Measurements from ENCODE around the gene DSCAML1. TPM values are rescaled to one million over a fixed set of nuclear protein-coding genes. Genes with fewer than 3 reads are reported as not detected.
A peak's percentile ranks its signal among the peaks of the same experiment; 100 is the strongest.

The DSCAML1 gene
- total RNA-seq, 2 donors from 2014 or later, result 0.08 TPM; not detected in 1

GRCh38 chr11:117535201-117535849, 261.7 kb downstream of the DSCAML1 start:
- Mint-ChIP-seq H3K4me1 (ENCODE audit: low read depth in 2 of 2) (no peaks in the 10 kb centered on the region), H3K4me3 (no peak overlapping the region), H3K27me3 (peaks cover 10% of the 10 kb centered on the region in 2 donors), H3K9me3 (no peaks in the 10 kb centered on the region), H3K27ac (no peak overlapping the region), H3K36me3 (no peaks in the 10 kb centered on the region)
- no peak for DNase-seq (ENCODE audit: low spot score)
- peak in 1 of 2 donors; percentile 22 for ATAC-seq

- peaks cover 10 to 11% of the 10 kb centered on the region in 2 donors for H3K27me3 Mint-ChIP-seq
- ATAC-seq (no peak), DNase-seq (ENCODE audit: low spot score) (no peak)
- no peak overlapping the region for H3K27ac Mint-ChIP-seq
- H3K4me1 Mint-ChIP-seq (ENCODE audit: low read depth in 2 of 2), result peaks cover 0 to 3% of the 10 kb centered on the region in 2 donors
- no peaks in the 10 kb centered on the region for H3K36me3 Mint-ChIP-seq
- no peaks in the 10 kb centered on the region for H3K9me3 Mint-ChIP-seq
- no peak overlapping the region for H3K4me3 Mint-ChIP-seq
Measured at GRCh38 chr11:117532568-117532967, 264.4 kb downstream of the DSCAML1 start.

GRCh38 chr11:117529816-117530215, 267.2 kb downstream of the DSCAML1 start:
- H3K27me3 Mint-ChIP-seq, result peaks cover 0 to 6% of the 10 kb centered on the region in 2 donors
- no peaks in the 10 kb centered on the region for H3K9me3 Mint-ChIP-seq
- no peak overlapping the region for H3K27ac Mint-ChIP-seq
- ATAC-seq, result no peak
- no peaks in the 10 kb centered on the region for H3K36me3 Mint-ChIP-seq
- DNase-seq (ENCODE audit: low spot score), result no peak
- H3K4me3 Mint-ChIP-seq, result no peak overlapping the region
- H3K4me1 Mint-ChIP-seq (ENCODE audit: low read depth in 2 of 2), result peaks cover 0 to 3% of the 10 kb centered on the region in 2 donors

- Mint-ChIP-seq H3K9me3 (no peaks in the 10 kb centered on the region), H3K4me3 (no peak overlapping the region), H3K27ac (no peak overlapping the region), H3K36me3 (no peaks in the 10 kb centered on the region), H3K4me1 (ENCODE audit: low read depth in 2 of 2) (peaks cover 0 to 3% of the 10 kb centered on the region in 2 donors), H3K27me3 (peaks cover 0 to 6% of the 10 kb centered on the region in 2 donors)
- no peak for ATAC-seq
- DNase-seq (ENCODE audit: low spot score), result no peak
Measured at GRCh38 chr11:117528097-117528721, 268.8 kb downstream of the DSCAML1 start.

GRCh38 chr11:117527271-117527670, 269.7 kb downstream of the DSCAML1 start:
- Mint-ChIP-seq H3K27me3 (peaks cover 0 to 6% of the 10 kb centered on the region in 2 donors), H3K27ac (no peak overlapping the region), H3K4me3 (no peak overlapping the region), H3K4me1 (ENCODE audit: low read depth in 2 of 2) (peaks cover 0 to 3% of the 10 kb centered on the region in 2 donors), H3K36me3 (no peaks in the 10 kb centered on the region), H3K9me3 (no peaks in the 10 kb centered on the region)
- ATAC-seq (no peak), DNase-seq (ENCODE audit: low spot score) (no peak)

- H3K4me1 Mint-ChIP-seq (ENCODE audit: low read depth in 2 of 2), result peaks cover 0 to 3% of the 10 kb centered on the region in 2 donors
- H3K4me3 Mint-ChIP-seq, result no peak overlapping the region
- DNase-seq (ENCODE audit: low spot score) (no peak), ATAC-seq (no peak)
- H3K9me3 Mint-ChIP-seq, result no peaks in the 10 kb centered on the region
- peaks cover 0 to 6% of the 10 kb centered on the region in 2 donors for H3K27me3 Mint-ChIP-seq
- H3K36me3 Mint-ChIP-seq, result no peaks in the 10 kb centered on the region
- H3K27ac Mint-ChIP-seq, result no peak overlapping the region
Measured at GRCh38 chr11:117525866-117526542, 271.0 kb downstream of the DSCAML1 start.

GRCh38 chr11:117524468-117525183, 272.4 kb downstream of the DSCAML1 start:
- ATAC-seq (peak in 1 of 2 donors; percentile 25), DNase-seq (ENCODE audit: low spot score) (no peak)
- no peak overlapping the region for H3K27ac Mint-ChIP-seq
- H3K4me1 Mint-ChIP-seq (ENCODE audit: low read depth in 2 of 2), result no peaks in the 10 kb centered on the region
- no peaks in the 10 kb centered on the region for H3K36me3 Mint-ChIP-seq
- H3K9me3 Mint-ChIP-seq, result no peaks in the 10 kb centered on the region
- H3K27me3 Mint-ChIP-seq, result no peaks in the 10 kb centered on the region
- H3K4me3 Mint-ChIP-seq, result no peak overlapping the region

GRCh38 chr11:117523680-117524079, 273.3 kb downstream of the DSCAML1 start:
- Mint-ChIP-seq H3K36me3 (no peaks in the 10 kb centered on the region), H3K4me3 (no peak overlapping the region), H3K27me3 (no peaks in the 10 kb centered on the region), H3K27ac (no peak overlapping the region), H3K9me3 (no peaks in the 10 kb centered on the region), H3K4me1 (ENCODE audit: low read depth in 2 of 2) (no peaks in the 10 kb centered on the region)
- no peak for DNase-seq (ENCODE audit: low spot score)
- ATAC-seq, result no peak

GRCh38 chr11:117521974-117522373, 275.0 kb downstream of the DSCAML1 start:
- H3K9me3 Mint-ChIP-seq, result no peaks in the 10 kb centered on the region
- H3K36me3 Mint-ChIP-seq, result no peaks in the 10 kb centered on the region
- no peaks in the 10 kb centered on the region for H3K4me1 Mint-ChIP-seq (ENCODE audit: low read depth in 2 of 2)
- DNase-seq (ENCODE audit: low spot score) (no peak), ATAC-seq (peak in 1 of 2 donors; percentile 2)
- no peak overlapping the region for H3K4me3 Mint-ChIP-seq
- H3K27ac Mint-ChIP-seq, result no peak overlapping the region
- no peaks in the 10 kb centered on the region for H3K27me3 Mint-ChIP-seq

- DNase-seq (ENCODE audit: low spot score) (no peak), ATAC-seq (no peak)
- H3K27me3 Mint-ChIP-seq, result no peaks in the 10 kb centered on the region
- no peak overlapping the region for H3K4me3 Mint-ChIP-seq
- no peak overlapping the region for H3K27ac Mint-ChIP-seq
- no peaks in the 10 kb centered on the region for H3K9me3 Mint-ChIP-seq
- no peaks in the 10 kb centered on the region for H3K4me1 Mint-ChIP-seq (ENCODE audit: low read depth in 2 of 2)
- H3K36me3 Mint-ChIP-seq, result no peaks in the 10 kb centered on the region
Measured at GRCh38 chr11:117520966-117521365, 276.1 kb downstream of the DSCAML1 start.

GRCh38 chr11:117520201-117520600, 276.8 kb downstream of the DSCAML1 start:
- Mint-ChIP-seq H3K9me3 (no peaks in the 10 kb centered on the region), H3K36me3 (no peaks in the 10 kb centered on the region), H3K27me3 (no peaks in the 10 kb centered on the region), H3K4me1 (ENCODE audit: low read depth in 2 of 2) (no peaks in the 10 kb centered on the region), H3K4me3 (no peak overlapping the region), H3K27ac (no peak overlapping the region)
- ATAC-seq (no peak), DNase-seq (ENCODE audit: low spot score) (no peak)

GRCh38 chr11:117519590-117519989, 277.4 kb downstream of the DSCAML1 start:
- H3K27me3 Mint-ChIP-seq, result no peaks in the 10 kb centered on the region
- DNase-seq (ENCODE audit: low spot score), result no peak
- no peaks in the 10 kb centered on the region for H3K36me3 Mint-ChIP-seq
- H3K4me1 Mint-ChIP-seq (ENCODE audit: low read depth in 2 of 2), result no peaks in the 10 kb centered on the region
- no peaks in the 10 kb centered on the region for H3K9me3 Mint-ChIP-seq
- H3K4me3 Mint-ChIP-seq, result no peak overlapping the region
- no peak overlapping the region for H3K27ac Mint-ChIP-seq
- ATAC-seq, result no peak

GRCh38 chr11:117519170-117519569, 277.8 kb downstream of the DSCAML1 start:
- H3K27me3 Mint-ChIP-seq, result peaks cover 0 to under 1% of the 10 kb centered on the region in 2 donors
- no peak for DNase-seq (ENCODE audit: low spot score)
- H3K4me3 Mint-ChIP-seq, result no peak overlapping the region
- H3K9me3 Mint-ChIP-seq, result no peaks in the 10 kb centered on the region
- no peaks in the 10 kb centered on the region for H3K36me3 Mint-ChIP-seq
- H3K27ac Mint-ChIP-seq, result no peak overlapping the region
- no peak for ATAC-seq
- no peaks in the 10 kb centered on the region for H3K4me1 Mint-ChIP-seq (ENCODE audit: low read depth in 2 of 2)

- no peak for ATAC-seq
Measured at GRCh38 chr11:117518455-117518854, 278.6 kb downstream of the DSCAML1 start.

More at GRCh38 chr11:117518455-117518854, 278.6 kb downstream of the DSCAML1 start:
- Mint-ChIP-seq H3K9me3 (no peaks in the 10 kb centered on the region), H3K4me3 (no peak overlapping the region), H3K36me3 (no peaks in the 10 kb centered on the region), H3K27me3 (peaks cover 0 to 4% of the 10 kb centered on the region in 2 donors), H3K27ac (no peak overlapping the region), H3K4me1 (ENCODE audit: low read depth in 2 of 2) (no peaks in the 10 kb centered on the region)
- DNase-seq (ENCODE audit: low spot score), result no peak
